NCI-H510A (cell line): ENCODE results near the gene SPATA21.

Source experiments
- DNase-seq: peaks from one replicate; lab custom pipeline; 2025; lab: John Stamatoyannopoulos, UW

SPATA21 gene

DNA sequence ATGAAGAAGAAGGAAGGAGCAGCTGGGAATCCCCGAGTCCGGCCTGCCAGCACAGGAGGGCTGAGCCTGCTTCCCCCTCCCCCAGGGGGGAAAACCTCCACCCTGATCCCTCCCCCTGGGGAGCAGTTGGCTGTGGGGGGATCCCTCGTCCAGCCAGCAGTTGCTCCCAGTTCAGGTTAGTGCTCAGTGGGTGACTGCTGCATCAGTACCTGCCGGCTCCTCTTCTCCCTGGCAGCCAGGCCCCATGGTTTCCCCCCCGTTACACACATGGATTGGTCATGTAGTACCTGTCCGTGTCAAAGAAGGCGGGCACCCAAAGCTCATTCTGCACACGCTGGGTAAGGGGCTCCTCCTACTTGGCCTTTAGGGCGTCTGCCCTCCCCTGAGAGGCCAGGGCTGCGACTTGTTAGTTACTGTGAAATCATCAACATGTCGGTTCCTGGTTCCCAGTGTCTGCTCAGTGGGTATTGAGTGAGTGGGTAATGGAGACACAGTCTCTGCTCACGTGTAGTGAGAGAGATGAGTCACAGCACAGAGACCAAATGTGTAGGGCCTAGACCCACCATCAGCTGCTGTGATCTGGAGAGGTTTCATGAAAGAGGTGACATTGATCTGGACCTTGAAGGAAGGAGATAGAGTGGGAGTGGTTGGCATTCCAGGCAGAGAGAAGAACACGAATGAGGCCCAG is 14.8 kb upstream of the SPATA21 start:
- DNase-seq, result no peak

- DNase-seq, result no peak
Observed at GRCh38 chr1:16450863-16451481, 13.7 kb upstream of the SPATA21 start.

DNA sequence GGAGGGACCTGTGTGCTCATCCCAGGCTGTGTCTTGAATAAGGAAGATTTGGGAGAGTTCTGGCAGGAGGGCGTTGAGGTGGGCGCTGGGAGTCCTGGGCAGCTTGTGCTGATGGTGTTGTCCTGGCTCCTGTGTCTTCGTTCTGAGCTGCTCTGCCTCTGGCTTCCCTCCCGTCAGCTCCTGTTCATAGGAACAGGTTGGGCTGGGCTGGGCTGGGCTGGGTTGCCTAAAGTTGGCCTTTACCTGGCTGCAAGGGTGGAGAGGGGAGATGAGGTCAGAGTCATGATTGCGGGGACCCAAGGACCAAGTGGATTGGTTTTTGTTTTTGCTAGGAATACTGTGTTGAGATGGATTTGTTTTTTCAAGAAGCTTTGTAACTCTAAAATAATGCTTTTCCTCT is 12.4 kb upstream of the SPATA21 start:
- no peak for DNase-seq

- no peak for DNase-seq
Observed at GRCh38 chr1:16449065-16449464, 11.8 kb upstream of the SPATA21 start.

- DNase-seq, result no peak
Observed at GRCh38 chr1:16447641-16448040, 10.4 kb upstream of the SPATA21 start.

- no peak for DNase-seq
Observed at GRCh38 chr1:16446116-16446515, 8.9 kb upstream of the SPATA21 start.

DNA sequence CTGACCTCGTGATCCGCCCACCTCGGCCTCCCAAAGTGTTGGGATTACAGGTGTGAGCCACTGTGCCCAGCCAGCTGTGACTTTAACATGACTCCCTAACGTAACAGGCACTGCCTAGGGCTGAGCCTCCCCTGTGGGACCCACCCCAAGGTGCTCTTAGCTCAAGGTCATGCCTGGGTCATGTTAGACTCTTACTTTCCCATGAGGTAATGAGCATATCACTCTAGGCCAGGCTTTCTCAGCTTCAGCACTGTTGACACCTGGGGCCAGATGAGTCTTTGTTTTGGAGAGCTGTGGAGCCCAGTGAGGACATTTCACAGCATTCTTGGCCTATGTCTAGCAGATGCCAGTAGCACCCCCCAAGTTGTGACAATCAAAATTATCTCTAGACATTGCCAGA is 7.8 kb upstream of the SPATA21 start:
- no peak for DNase-seq

- DNase-seq, result no peak
Observed at GRCh38 chr1:16443975-16444770, 6.9 kb upstream of the SPATA21 start.

DNA sequence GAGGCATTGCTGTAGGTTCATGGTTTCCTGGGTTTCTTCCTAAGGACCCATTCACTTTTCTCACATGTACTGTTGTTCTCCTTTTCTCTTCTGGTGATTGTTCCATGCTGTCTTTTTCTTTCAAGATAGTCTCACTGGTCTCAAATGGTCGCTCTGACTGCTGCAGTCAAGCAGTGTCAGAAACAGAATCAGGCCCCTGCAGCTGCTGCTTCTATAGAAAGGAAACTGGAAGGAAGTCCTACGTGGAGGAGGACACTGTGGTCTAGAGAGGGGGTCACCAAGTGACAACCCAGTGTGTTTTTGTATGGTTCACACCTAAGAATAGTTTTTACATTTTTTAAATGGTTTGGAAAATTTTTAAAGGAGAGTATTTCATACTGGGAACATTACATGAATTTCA is 5.7 kb upstream of the SPATA21 start:
- DNase-seq, result no peak

DNA sequence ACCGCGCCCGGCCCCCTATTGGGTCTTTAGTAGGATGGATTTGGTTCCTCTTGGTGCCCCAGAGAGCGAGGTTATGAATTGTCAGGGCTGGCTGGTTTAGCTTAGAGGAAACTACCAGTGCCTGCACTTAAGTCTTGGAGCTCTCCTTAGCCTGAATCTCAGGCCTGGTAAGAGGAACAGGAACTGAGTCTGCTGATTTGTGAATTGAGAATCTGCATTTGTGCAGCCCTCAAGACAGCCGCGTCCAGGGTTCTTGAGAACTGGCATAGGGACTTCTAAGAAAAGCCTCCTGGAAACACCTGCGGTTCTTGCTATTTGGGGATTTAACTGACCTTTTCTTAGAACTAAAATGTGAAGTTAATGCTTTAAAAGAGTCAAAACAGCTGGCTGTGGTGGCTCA is 5.0 kb upstream of the SPATA21 start:
- DNase-seq, result no peak

- DNase-seq, result no peak
Observed at GRCh38 chr1:16441282-16441665, 4.0 kb upstream of the SPATA21 start.

- peak; percentile 99 for DNase-seq
Observed at GRCh38 chr1:16440470-16441281, 3.5 kb upstream of the SPATA21 start, which contains the start of gene NECAP2. Gene NECAP2, plus strand, starts transcription at chr1:16440724. Its CDS starts 38 bp downstream, at chr1:16440762.

DNA sequence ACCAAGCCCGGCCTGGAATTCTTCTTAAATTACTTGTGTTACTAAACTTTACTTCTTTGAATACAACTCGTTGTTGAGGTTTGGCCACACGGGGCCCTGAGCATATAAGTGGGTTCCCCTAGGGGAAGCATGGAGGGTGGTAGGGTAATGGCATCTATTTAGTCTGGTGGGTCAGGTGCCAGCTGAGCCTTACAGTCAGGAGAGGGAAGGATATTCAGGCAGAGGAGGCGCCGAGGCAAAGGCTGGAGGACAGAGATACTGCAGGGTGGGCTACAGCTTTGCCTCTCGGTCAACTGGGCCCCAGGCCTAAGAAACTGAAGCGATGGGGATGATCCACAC is 2.9 kb upstream of the SPATA21 start:
- peak; percentile 61 for DNase-seq

DNA sequence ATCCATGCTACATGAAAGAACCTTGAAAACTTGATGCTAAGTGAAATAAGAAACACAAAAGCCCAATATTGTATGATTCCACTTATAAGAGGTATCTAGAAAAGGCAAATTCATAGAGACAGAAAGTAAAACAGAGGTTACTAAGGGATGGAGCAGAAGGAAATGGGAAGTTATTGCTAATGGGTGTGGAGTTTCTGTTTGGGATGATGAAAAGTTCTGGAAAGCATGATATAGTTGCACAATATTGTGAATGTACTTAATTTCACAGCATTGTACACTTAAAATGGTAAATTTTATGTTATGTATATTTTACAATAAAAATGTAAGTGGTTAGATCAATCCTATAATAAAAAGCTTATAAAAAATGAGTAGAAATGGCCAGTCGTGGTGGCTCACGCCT is 1.7 kb upstream of the SPATA21 start:
- DNase-seq, result no peak

GRCh38 chr1:16438516-16438915 is 1.3 kb upstream of the SPATA21 start:
- DNase-seq, result no peak

DNA sequence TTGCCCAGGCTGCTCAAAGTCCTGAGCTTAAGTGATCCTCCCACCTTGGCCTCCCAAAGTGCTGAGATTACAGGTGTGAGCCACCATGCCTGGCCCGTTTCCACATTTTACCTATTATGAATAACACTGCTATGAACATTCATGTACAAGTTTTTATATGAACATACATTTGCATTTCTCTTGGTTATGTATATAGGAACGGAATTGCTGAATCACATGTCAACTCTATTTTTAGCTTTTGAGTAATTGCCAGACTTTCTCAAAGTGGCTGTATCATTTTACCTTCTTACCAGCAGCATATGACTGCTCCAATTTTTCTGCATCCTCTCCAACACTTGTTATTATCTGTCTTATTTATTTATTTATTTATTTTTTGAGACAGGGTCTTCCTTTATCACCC is 2.7 kb downstream of the SPATA21 start:
- DNase-seq, result no peak

DNA sequence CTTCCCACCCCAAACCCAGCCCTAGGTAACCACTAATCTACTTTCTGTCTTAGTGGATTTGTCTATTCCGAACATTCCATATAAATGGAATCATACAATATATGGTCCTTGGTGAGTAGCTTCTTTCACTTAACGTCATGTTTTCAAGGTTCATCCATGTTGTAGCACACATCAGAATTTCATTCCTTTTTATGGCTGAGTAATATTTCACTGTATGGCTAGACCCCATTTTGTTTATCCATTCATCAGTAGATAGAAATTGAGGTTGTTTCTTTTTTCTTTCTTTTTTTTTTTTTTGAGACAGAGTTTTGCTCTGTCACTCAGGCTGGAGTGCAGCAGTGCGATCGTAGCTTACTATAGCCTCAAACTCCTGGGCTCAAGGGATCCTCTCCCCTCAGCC is 3.2 kb downstream of the SPATA21 start:
- DNase-seq, result no peak

GRCh38 chr1:16433030-16433429 is 4.2 kb downstream of the SPATA21 start:
- DNase-seq, result no peak

DNA sequence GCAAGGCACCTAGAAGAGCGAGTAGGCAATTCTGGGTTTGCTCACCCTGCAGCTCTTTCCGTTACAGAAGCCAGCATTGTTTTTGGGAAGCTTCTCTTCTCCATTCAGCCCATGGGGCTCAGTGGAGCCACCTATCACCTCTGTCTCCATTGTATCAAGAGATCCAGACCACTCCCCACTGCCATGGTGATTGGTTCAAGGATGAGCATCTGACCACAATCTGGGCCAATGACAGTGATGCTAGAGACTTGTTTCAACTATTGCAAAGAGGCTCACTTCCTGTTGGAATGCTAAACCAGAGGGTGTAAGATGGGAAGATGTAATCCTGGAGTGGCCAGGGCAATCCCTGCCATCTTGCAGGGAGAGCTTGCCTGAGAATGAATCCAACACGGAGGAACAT is 6.6 kb downstream of the SPATA21 start:
- peak; percentile 15 for DNase-seq

DNA sequence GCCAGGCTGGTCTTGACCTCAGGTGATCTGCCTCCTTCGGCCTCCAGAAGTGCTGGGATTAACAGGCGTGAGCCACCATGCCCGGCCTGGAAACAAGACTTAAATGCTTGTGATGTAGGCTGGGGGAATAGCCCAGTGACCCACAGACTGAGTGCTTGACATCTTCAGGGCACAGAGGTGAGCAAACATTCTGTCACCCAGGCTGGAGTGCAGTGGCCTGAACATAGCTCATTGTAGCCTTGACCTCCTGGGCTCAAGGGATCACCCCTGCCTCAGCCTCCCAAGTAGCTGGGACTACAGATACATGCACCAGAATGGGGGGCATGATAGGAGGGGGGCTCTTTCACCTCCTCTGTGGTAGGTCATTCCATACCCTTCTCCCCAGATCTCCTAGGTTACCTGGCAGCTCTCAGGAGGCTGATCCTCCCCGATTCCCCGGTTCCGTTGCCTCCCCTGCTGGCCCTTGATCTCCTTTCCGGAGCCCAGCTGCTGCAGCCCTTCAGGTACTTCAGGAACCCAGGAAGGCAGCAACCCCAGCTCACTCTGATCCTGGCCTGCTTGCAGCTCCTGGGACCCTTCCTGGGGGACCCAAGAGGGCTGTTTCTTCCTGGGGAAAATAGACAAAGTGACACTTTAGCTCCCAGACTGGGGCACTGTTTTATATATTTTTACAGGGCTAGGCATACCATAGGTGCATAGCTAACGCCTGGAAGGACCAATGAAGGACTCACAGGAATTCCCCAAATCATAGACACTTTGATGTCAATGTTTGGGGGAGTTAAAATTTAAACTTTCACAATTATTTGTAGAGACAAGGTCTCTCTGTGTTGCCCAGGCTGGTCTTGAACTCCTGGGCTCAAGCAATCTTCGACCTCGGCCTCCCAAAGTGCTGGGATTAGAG is 11.8 kb downstream of the SPATA21 start:
- DNase-seq, result no peak

GRCh38 chr1:16422041-16422440 is 15.2 kb downstream of the SPATA21 start:
- DNase-seq, result no peak
